NCI-H2227 treated with DMSO at 0.1 percent for 48 hours (cell line): ENCODE data around the gene GUCY1A2.

Source experiments
- DNase-seq: peaks from one replicate; lab custom pipeline; 2025; lab: John Stamatoyannopoulos, UW

Gene GUCY1A2

DNA sequence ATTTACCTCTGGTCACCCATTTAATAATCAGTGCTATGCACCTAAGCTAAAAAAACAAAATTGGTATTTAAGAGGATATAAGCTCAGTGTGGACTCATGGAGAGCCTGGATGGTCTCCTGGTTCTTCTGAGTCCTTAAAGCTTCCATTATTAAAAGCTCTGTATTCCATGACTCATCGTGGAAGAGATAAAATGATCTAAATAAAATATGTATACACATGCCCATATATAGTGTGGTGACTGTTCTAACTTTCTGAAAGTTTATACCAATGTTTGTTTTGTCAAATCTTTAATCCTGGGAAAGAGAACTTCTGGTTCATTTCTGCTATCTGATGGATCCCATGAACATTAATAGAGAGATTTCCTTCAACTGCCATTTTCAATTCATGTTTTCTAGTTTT is 375.9 kb downstream of the GUCY1A2 start:
- no peak for DNase-seq

DNA sequence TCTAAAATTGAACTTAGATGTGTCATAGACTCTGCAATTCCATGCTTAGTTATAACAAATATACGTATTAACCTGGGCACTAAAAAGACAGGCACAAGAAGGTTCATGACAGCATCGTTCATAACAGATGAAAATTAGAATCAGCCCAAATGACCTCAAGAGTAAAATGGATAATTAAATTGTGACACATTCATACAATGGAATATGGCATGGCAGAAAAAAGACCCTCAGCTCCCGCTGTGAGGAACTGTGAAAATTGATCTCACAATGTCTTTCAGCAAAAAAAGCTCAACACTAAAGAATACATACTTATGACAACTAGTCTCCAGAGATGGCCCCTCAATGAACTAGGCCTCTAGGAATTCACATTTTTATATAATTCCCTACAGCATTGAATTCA is 386.0 kb downstream of the GUCY1A2 start:
- DNase-seq, result no peak

DNA sequence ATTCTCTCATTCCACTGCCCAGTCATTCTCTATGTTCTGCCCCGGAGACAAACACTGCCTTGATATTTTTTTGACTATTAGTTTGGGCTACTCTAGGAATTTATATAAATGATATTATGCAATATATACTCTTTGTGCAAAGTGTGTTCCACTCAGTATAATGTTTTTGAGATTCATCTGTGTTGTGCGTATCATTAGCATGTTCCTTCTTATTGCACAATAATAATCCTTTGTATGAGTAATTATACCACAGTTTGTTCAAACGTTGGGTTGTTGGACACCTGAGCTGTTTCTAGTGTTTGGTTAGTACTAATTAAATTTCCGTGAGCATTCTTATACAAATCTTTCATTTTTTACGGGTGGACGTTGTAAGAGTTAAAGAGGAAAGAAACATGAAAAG is 390.6 kb downstream of the GUCY1A2 start:
- no peak for DNase-seq

DNA sequence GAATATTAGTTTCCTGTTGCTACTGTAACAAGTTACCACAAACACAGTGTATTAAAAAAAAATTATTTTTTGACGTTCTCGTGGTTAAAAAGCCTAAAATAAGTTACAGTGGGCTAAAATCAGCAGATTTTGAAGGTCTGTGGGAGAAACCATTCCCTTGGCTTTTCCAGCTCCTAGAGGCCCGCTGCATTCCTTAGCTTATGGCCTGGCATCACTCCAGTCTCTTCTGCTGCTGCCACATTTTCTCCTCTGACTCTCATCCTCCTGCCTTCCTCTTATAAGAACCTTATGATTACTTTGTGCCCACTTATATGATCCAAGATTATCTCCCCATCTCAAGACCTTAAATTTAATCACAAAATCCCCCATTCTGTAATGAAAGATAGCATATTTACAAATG is 392.7 kb downstream of the GUCY1A2 start:
- DNase-seq, result no peak

DNA sequence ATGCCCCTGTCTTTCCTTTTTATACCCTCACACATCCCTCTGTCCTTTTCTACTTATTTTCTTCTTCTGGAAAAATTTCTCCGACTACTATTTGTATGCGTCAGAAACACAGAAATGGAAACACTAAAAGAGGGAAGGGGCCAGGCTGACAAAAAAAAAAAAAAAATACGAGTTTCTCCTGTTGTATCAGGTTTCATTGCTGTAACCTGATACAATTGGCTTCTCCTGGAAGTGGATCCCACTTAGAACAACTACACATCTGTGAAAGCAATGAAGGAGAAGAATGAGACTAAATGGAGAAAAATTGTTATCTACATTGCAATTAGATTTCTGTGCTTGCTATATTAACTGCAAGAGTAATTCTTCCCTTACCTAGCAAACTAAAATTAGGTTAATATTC is 393.9 kb downstream of the GUCY1A2 start:
- DNase-seq, result no peak
